NCI-H226 (cell line): ENCODE data around the gene TOMM7.
"Not testable (repeated sequence)": the region's sequence is repeated elsewhere in the genome, so short reads cannot be mapped to it uniquely, and the experiment has no call there.

ENCODE experiments used
- DNase-seq: peaks from one replicate; pipeline ENCODE4 v3.0.0-alpha.2; 2015

Gene TOMM7

DNA sequence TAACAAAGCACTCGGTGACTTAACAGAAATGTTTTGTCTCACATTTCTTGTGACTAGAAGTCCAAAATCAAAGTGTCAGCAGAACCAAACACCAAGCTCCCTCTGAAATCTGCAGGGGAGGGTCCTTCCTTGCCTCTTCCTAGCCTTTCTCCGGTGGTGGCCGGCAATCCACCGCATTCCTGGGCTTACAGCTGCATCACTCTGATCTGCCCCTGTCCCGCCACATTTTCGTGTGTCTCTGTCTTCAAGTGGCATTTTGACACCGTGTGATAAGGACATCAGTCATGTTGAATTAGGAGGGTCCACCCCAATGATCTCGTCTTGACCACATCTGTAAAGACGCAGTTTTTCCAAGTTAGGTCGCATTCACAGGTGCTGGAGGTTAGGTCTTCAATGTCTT is 30.5 kb upstream of the TOMM7 start:
- DNase-seq = no peak

DNA sequence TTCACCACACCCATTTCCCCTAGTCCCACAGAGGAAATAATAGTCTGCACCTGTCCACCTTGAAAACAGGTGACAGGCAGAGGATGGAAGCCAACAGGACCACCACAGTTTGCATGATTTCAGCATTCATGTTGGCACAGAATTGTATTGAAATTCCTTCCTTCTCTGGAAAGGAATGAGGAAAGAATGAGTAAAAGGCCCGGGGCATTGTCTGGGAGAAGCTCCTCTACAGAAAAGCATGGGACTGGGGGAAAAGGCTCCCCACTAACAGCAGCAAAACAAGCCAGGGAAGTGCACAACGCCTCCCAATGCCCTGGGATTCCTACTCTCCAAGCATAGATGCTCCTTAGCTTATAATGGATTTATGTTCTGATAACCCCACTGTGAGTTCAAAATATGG is 28.5 kb upstream of the TOMM7 start:
- DNase-seq = peak; percentile 61

DNA sequence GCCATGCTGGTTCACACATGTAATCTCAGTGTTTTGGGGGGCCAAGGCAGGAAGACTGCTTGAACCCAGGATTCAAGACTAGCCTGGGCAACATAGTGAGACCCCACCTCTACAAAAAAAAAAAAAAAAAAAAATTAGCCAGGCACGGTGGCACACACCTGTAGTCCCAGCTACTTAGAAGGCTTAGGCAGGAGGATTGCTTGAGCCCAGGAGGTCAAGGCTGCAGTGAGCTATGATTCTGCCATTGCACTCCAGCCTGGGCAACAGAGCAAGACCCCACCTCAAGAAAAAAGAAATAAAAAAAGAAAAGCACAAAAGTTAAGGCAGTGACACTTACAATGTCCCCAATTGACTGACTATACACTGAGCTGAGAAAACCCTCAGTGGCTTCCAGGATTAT is 27.7 kb upstream of the TOMM7 start:
- not testable (repeated sequence) for DNase-seq

DNA sequence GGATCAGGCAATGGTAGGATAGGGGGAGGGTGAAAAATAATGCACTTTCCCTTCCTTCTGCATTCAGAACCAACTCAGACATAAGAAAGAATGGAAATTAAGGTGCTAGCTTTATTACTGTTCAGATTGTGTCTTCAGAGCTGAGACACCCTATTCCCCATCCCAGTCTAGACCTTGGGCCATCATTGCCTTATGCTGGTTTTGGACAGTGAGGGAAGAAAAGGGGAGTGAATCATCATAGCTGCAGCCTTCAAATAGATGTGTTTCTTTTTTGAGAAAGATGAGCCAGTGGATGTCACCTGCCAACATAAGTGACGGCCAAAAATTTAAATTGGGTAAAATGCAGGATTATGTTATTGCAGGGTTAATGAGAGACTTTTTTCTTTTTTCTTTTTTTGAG is 27.0 kb upstream of the TOMM7 start:
- DNase-seq = no peak

DNA sequence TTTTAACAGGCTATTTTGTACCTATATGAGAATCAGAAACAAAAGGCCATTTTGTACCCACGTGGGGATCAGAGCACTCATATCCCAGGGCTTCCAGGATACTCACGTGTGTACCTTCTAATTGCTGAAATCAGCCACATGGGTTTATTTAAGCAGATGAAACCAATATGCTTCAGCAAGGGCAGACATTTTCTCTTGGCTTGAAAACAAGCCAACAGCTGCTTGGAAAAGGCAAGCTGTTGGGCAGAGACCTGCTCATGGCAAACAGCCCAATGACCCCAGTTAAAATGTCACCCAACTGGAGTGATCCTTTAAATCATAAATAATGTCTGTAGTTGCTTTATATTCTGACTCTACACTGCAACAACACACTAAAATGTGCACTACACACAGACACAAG is 26.5 kb upstream of the TOMM7 start:
- DNase-seq = no peak

DNA sequence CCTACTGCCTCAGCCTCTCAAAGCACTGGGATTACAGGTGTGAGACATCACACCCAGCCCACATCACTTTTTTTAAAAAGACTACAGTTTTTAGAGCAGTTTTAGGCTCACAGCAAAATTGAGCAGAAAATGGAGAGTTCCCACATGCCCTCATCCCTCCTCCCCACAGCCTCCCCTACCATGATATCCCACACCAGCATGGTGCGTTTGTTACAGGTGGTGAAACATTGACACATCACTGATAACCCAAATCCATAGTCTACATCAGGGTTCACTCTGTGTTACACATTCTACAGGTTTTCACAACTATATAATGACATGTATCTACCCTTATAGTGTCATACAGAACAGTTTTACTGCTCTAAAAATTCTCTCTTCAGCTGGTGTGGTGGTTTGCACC is 24.3 kb upstream of the TOMM7 start:
- DNase-seq = no peak

DNA sequence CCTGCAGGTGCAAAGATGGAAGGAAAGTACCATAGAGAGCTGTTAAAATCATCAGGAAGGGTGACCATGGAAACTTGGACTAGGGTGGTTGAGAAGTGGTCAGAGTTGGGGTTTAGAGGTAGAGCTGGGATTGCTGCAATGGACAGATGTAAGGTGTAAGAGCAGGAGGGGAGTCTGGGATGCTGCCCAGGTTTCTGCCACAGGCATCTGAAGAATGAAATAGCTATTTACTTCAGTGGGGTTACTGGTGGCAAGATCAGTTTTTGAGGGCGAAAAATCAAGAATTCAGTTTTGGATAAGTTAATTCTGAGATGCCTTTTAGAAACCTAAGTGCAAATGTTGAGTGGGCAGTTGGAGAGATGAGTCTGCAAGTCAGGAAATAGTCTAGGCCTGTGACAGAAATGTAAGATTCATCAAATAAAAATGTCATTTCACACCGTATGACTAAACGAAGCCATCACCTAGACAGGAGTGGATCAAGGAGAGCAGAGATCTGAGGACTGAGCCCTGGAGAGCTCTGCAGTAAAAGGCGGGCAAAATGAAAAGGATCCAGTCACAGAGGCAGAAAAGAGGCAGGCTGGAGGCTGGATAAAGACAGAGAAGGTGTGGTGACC is 22.7 kb upstream of the TOMM7 start:
- no peak for DNase-seq

DNA sequence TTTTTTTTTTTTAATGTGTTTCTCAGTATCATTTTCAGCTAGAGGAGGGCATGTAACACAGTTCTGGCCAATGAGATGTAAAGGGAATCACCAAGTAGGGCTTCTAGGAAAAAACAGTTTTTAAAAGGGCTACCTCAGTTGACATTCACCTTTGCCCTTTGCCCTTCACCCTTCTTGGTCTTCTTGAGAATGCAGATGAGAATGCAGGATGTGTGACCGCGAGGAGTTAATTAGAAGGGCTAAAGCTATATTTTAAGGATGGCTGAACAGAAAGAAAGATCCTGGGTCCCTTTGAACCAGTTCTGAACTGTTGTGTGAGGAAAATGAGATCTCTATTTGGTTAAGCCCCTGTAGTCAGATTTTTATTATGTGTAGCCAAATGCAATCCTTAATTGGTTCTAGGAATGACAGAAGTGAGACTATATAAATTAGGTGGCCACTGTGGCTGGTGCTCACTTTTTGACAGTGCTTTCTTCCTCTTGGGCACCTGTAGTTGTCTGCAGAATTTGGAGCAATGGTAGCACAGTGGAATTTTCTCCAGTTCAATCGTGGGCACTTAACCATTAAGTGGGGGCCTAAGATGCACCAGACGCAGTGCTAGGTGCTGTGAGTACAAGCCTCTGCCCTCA is 21.1 kb upstream of the TOMM7 start:
- DNase-seq = no peak

DNA sequence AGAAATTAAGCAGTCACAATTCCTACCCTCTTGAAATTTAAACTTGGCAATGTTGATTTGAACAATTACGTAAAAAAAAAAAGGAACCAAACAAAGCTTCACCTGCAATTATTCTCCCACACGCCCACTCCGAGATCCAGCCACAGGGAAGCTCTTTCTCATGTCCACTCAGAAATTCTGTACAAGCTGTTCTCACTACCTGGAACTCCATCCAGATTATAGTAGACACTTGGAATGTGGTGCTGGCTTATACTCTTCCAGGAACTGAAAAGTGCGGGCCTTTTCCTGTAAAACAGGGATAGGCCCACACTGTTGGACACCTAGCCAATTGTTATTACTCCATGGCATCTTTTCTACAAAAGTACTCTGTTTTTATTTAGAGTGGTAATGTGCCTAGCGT is 20.3 kb upstream of the TOMM7 start:
- no peak for DNase-seq

DNA sequence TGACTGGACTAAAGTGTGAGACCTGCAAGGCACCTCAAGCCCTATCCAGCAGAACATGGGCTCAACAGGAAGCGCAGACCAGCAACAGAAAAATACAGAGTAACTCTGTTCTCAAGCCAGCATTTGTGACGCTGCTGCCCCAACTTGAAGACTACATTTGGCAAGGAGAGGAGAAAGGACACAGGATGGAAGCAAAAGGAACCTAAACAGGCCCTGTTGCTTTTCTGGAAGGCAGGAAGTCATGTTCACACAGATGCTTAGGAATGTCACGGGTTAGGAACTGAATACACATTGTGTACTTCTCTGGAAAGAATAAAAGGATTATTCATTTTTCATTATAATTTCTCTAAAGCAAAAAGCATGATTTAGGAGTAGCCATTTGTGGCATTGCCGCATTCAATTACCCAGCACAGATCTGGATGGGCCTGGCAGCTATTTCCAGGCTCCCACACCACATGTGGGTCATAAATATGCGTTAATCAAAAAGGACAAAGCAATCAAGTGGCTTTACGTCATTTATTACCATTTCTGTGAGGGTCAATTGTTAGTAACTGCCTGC is 19.8 kb upstream of the TOMM7 start:
- DNase-seq = no peak

DNA sequence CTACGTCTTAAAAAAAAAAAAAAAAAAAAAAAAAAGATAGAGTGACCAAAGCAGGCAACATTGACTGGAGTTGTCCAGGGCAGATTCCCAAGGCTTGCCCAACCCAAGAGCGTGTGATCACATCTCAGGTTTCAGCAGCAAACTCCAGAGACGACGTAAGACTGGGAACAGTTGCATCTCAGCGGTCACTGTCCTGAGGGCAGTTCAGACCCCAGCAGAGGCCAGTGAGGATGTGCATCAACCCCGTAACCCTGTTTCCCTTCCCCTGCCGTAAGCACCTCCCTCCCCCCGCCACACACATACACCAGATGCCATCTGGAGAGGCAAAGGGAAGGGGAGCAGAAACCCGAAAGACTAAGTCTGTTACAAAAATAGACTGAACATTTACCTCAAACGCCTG is 19.3 kb upstream of the TOMM7 start:
- no peak for DNase-seq

DNA sequence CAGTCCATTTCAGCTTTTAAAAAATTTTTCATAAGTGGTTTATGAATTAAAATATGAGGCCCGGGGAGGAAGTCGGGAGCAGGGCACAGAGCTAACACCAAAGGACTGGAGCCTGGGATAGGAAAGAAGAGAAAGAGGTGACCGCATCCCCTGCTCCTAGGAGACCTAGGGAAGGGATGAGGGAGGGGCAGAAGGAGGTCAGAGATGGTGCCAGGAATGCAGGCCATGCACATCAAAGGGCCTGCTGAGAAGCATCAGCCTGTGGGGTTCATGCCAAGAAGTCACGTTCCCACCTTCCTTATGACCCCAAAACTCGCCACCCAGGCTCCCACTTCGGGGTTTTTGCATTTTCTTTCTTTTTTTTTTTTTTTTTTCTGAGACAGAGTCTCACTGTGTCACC is 14.7 kb upstream of the TOMM7 start:
- no peak for DNase-seq

DNA sequence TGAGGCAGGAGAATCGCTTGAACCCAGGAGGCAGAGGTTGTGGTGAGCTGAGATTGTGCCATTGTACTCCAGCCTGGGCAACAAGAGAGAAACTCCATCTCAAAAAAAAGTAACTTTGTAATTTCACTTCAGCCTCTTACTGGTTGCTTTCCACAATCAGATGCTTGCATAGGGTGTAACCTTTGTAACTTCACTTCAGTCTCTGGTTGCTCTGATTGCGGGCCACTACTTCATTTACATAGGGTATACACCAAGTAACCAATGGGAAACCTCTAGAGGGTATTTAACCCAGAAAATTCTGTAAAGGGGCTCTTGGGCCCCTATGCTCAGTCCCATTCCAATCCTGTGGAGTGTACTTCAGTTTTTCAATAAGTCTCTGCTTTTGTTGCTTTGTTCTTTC is 13.9 kb upstream of the TOMM7 start:
- not testable (repeated sequence) for DNase-seq

DNA sequence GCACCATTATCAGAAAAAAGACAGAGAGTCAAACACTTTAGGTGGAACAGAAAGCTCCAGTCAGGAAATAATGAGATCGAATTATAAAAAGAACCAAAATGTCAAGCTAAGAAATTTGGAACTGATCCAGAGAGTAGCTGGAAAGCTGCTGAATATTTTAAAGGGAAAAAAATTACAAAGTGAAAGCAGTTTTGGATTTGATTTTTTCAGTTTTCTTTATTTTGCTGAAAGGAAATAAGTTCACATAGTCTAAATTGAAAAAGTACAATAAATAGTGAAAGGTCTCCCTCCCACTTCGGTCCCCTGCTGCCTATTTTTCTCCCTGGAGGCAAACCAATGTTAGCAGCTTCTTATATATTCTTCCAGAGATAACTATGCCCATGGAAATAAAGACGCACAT is 11.3 kb upstream of the TOMM7 start:
- DNase-seq = no peak

DNA sequence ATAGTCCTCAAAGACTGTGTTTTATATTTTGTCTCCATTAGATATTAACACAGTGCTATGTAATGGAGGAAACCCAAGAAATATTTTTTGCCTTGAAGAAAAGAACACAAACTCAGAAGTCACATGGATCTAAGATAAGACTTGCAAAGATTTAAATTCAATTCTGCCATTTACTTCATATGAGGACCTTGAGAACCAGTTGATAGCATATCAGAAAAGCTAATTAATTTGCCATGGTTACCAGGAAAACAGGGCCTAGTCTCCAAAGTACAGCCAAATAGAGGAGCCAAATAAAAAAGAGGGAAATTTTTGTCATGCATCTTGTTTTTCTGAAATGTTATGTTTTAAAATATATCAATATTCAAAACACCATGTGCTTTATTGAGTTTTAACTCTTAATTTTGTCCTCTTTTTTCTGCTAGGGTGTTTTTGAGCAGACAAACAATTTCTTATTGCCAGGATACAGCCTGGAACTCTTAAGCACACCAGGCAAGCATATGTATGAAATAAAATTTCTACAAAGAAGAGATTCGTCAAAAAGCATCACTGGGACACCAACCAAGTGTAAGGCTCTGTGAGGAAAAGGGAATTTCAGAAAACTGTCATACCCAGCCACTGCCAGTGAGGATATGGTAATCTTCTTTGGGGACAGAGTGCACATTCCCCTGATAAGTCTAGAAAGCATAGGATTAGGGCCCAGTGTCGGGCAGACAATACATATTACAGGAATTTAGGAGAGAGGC is 10.6 kb upstream of the TOMM7 start:
- no peak for DNase-seq

DNA sequence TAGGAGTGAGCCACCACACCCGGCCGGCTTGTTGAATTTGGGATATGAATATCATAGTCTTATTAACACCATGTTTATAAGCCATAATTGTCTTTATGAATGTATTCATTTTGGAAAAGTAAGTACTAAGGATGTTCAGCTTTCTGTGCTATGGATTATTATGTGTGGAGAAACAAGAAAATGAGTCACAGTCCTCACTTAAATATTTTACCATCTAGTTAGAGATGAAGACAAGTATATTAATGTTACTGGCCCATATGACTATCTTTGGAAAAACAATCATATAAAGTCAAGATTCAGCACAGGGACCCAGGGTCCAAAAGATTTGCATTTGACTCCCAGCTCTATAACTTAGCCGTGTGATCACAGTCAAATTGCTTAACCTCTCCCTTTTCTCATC is 9.8 kb upstream of the TOMM7 start:
- DNase-seq = no peak

DNA sequence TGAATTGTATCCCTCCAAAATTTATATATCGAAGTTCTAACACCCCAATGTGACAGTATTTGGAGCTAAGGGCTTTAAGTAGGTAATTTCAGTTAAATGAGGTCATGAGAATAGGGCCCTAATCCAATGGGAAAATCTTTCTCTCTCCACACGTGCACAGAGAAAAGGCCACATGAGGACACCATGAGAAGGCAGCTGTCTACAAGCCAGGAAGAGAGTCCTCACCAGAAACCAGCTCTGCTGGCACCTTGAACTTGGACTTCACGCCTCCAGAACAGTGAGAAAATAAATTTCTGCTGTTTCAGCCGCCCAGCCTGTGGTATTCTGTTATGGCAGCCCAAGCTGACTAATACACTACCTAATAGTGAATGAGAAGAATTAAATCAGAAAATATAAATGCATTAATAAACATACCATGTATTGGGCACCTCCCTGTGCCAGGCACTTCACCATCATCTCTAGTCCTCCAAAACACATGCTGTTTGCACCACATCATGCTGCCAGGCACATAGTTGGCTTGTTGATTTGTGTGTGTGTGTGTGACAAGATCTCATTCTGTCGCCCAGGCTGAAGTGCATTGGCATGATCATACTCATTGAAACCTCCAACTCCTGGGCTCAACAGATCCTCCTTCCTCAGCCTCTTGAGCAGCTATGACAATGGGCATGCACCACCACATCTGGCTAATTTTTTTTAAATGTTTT is 9.1 kb upstream of the TOMM7 start:
- no peak for DNase-seq

DNA sequence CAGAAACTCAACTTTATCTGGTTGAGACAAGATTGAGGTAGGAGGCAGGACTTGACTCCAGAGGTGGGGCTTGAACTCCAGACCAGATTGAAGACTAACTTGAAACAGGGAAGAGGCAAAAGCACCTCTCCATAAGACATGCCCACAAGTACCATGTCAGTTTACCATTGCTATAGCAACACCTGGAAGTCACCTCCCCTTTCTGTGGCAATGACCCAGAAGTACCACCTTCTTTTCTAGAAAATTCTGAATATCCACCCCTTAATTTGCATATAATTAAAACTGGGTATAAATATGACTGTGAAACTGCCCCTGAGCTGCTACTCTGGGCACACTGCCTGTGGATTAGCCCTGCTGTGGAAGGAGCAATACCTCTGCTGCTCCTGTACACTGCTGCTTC is 4.9 kb upstream of the TOMM7 start:
- DNase-seq = no peak

DNA sequence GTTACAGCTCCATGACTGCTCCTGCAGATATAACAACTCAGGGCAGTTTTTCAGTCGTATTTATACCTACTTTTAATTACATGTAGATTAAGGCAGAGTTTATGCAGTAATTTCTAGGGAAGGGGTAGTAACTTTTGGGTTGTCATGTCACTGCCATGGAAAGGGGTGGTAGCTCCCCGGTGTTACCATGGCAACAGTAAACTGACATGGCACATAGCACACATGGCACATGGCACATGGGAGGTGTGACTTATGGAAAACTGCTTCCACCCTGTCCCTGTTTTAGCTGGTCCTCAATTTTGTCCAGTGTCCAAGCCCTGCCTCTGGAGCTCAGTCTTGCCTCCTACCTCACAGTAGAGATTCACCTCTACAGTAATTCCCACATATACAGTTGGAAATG is 3.9 kb upstream of the TOMM7 start:
- no peak for DNase-seq

DNA sequence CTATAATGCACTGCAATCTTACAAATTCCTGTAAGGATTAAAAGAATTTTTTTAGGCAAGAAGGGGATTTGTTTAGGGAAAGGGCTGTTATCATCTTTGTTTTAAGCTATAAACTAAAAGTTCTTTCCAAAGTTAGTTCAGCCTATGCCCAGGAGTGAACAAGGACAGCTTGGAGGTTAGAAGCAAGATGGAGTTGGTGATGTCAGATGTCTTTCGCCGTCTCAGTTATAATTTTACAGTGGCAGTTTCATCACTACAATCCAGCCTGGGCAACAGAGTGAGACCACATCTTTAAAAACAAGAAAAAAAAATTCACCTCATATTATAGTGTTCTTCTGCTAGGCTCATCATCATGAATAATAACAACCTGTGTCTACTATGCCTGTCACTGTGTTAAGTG is 2.1 kb upstream of the TOMM7 start:
- no peak for DNase-seq

DNA sequence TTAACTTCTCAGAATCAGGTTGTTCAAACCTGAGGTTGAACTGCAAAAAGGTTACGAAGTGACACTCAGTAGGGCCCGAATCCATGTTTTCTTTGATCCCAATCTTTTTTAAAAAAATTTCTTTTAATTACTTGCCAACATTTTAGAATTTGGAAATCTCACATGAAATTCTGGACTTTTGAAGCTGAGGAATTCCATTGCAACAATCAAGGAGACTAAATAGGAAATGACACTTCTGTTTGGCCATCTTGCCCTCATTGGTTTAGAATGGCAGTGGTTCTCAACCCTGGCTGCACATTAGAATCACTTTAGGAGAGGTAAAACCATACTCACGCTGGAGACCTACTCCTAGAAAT is 471 bp upstream of the TOMM7 start:
- no peak for DNase-seq

DNA sequence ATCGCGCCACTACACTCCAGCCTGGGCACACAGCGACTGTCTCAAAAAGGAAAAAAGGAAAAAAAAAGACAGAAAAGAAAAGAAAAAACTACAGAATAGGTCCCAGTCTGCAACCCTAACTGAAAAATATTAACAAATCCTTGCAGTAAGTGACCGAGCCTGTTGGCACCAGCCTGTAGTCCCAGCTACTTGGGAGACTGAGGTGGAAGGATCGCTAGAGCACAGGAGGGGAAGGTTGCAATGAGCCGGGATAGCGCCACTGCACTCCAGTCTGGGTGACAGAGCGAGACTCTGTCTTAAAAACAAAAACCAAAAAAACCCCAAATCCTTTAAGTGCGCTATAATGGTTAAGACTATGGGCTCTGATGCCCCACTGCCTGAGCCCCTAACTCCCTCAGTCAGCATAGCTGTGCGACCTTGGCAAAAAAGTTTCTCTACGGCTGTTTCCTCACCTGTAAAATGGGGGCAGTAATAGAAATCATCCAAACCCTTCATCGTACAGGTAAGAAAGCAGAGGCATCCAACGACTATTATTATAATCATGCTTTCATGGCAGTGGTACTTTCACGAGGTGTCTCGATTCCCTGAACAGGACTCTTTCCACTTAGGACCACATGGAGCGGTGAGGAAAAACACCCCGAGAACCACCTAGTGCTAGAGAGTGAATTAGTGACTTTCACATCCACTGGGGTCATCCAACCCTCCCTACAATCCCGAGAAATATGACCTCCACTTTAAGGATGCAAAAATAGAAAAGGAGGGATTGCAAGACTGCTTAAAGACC is 755 bp downstream of the TOMM7 start:
- DNase-seq = no peak

DNA sequence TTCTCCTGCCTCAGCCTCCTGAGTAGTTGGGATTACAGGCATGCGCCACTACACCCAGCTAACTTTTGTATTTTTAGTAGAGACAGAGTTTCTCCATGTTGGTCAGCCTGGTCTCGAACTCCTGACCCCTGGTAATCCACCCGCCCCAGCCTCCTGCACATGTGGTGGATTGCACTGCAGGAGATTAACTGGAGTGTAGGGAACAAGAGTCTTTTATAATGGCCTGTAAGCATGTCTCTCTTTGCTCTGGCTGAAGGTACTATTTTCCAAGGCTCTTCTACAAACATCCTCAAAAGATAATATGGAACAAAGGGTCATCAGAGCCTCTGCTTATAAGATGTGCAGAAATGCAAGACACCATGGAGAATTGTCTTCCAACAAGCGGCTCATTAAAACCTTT is 3.2 kb downstream of the TOMM7 start:
- no peak for DNase-seq
